GM21529 (cell line): ENCODE data around the gene ZNF502.

ENCODE experiments used
- ATAC-seq: cut with Tn5 transposase; IDR thresholded peaks from one replicate; pipeline ENCODE4 v1.9.1; 2021; ENCODE audit not compliant: unreplicated experiment

Gene ZNF502

DNA sequence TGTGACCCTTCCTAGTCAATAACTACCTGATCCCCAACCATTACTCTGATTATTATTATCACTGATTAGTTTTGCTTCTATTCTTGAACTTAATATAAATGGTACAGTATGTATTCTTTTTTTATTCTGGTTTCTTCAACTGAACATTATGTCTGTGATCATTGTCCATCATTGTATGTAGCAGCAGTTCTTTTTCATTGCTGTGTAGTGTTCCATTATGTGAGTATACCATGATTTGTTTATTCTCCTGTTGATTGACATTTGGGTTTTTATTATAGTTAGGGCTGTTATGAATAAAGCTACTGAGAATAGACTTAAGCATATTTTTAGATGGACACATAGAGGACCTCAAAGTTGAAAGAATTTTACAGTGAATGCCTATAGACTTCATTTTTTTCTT lies 51.8 kb downstream of the ZNF502 start:
- no peak for ATAC-seq

DNA sequence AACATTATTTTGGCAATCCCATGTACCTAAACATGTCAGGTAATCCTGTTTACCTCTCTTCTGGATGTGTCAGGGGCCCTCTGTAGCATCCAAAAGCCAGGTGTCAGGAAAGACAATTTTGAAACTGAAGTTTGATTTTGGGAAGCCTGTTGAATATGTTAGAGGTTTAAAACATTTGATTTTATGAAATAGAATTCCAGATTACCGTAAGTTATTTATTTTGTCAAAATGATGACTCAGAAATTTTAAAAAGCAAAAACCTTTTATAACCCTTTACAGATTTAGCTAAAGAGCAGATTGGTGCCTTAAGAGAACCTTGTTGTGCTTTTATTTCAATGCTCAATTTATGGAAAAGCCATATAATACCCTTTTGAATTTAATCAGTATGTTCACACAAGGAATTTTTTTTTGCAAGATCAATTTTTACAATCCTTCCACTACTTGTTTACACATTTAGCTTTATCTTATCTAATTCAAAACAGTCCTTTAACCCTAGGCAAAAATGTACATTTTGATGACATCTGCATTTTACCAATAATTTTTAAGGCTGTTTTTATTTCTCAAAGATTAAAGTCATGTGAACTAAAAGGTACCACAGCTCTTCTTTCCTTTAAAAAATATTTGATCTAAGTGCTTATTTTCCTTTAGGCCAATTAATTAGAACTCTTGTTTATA lies 59.1 kb downstream of the ZNF502 start:
- ATAC-seq, result no peak

DNA sequence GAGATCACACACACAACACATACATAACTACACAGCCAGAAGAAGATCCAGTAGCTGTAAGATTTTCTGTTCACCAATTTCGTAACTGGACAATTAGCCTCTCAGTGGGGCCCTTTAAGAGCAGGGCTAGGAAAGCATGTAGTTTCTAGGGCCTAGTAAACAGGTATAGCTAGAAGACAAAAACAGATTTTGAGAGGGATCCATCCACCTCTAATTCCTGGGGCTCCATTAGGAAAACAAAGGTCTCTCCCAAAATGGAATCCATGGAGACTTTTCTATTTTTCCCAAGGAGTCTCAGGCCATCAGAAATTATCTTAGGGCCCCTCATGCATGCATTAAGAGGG lies 59.6 kb downstream of the ZNF502 start:
- ATAC-seq, result no peak
